Mesenchymal stem cell (in vitro differentiated cells and primary cell): Measurements from ENCODE around the gene KLHL29.

Source experiments
- DNase-seq: peaks from one replicate; pipeline ENCODE4 v3.0.0-alpha.2; 2013
- H2AFZ ChIP-seq: one replicate; pipeline ENCODE4 v1.6.1; 2013; ENCODE audit warnings: low read depth, mild to moderate bottlenecking, control low read depth, inconsistent platforms, low read length, moderate library complexity
- H2AK5ac ChIP-seq: 2 replicates; pipeline ENCODE4 v1.6.1; 2013; ENCODE audit warnings: low read length, moderate library complexity, mild to moderate bottlenecking, inconsistent platforms; ENCODE audit not compliant: severe bottlenecking
- H2BK120ac ChIP-seq: one replicate; pipeline ENCODE4 v1.6.1; 2013; ENCODE audit warnings: low read depth, mild to moderate bottlenecking, inconsistent platforms, low read length, moderate library complexity
- H2BK12ac ChIP-seq, 2 experiments: one replicate each; pipeline ENCODE4 v1.6.1; 2013; ENCODE audit warnings: inconsistent platforms in 2 of 2, low read length in 2 of 2, mild to moderate bottlenecking in 2 of 2, moderate library complexity in 2 of 2, control low read depth in 1 of 2
- H2BK15ac ChIP-seq: one replicate; pipeline ENCODE4 v1.6.1; 2013; ENCODE audit warnings: mild to moderate bottlenecking, low read depth, inconsistent platforms; ENCODE audit not compliant: poor library complexity, severe bottlenecking
- H2BK5ac ChIP-seq: 2 replicates; pipeline ENCODE4 v1.6.1; 2013; ENCODE audit warnings: low read depth, mild to moderate bottlenecking, low read length, control low read depth, inconsistent platforms; ENCODE audit not compliant: poor library complexity, severe bottlenecking
- H3K14ac ChIP-seq, 2 experiments: one replicate each; pipeline ENCODE4 v1.6.1; 2013; ENCODE audit warnings: inconsistent platforms in 2 of 2, low read length in 2 of 2, control low read depth in 1 of 2, mild to moderate bottlenecking in 1 of 2, moderate library complexity in 1 of 2
- H3K18ac ChIP-seq, 2 experiments: one replicate each; pipeline ENCODE4 v1.6.1; 2013; ENCODE audit warnings: inconsistent platforms in 2 of 2, low read length in 2 of 2, control low read depth in 1 of 2, low read depth in 1 of 2, mild to moderate bottlenecking in 1 of 2
- H3K23ac ChIP-seq, 2 experiments: one replicate each; pipeline ENCODE4 v1.6.1; 2013; ENCODE audit warnings: inconsistent platforms in 2 of 2, low read length in 2 of 2, mild to moderate bottlenecking in 2 of 2, moderate library complexity in 2 of 2, control low read depth in 1 of 2
- H3K27ac ChIP-seq: 2 replicates; pipeline ENCODE4 v1.5.1; 2013; ENCODE audit warnings: mild to moderate bottlenecking, moderate library complexity, low read length, control low read depth, inconsistent platforms; ENCODE audit not compliant: poor library complexity, severe bottlenecking
- H3K27me3 ChIP-seq, 2 experiments: 2 replicates each; pipeline versions ENCODE4 v1.6.1 to v1.7.0; 2013; ENCODE audit warnings: low read length in 2 of 2, mild to moderate bottlenecking in 2 of 2, moderate library complexity in 2 of 2, control low read depth in 1 of 2, inconsistent platforms in 1 of 2; ENCODE audit not compliant: control insufficient read depth in 1 of 2, insufficient read depth in 1 of 2
- H3K36me3 ChIP-seq, 2 experiments: 2 replicates each; pipeline versions ENCODE4 v1.6.1 to v1.7.0; 2013; ENCODE audit warnings: low read length in 2 of 2, control low read depth in 1 of 2, inconsistent platforms in 1 of 2, low read depth in 1 of 2, mild to moderate bottlenecking in 1 of 2; ENCODE audit not compliant: insufficient read depth in 2 of 2, control insufficient read depth in 1 of 2
- H3K4ac ChIP-seq, 2 experiments: one replicate each; pipeline ENCODE4 v1.6.1; 2013; ENCODE audit warnings: inconsistent platforms in 2 of 2, low read length in 2 of 2, mild to moderate bottlenecking in 2 of 2, moderate library complexity in 2 of 2, control low read depth in 1 of 2, low read depth in 1 of 2
- H3K4me1 ChIP-seq: 2 replicates; pipeline ENCODE4 v1.6.1; 2013; ENCODE audit warnings: low read depth, low read length, control low read depth; ENCODE audit not compliant: control insufficient read depth, insufficient read depth
- H3K4me2 ChIP-seq: 2 replicates; pipeline ENCODE4 v1.6.1; 2013; ENCODE audit warnings: low read length, mild to moderate bottlenecking, inconsistent platforms; ENCODE audit not compliant: poor library complexity, severe bottlenecking
- H3K4me3 ChIP-seq, 2 experiments: 2 replicates each; pipeline versions ENCODE4 v1.5.1 to v1.7.0; 2013; ENCODE audit warnings: low read length in 2 of 2, mild to moderate bottlenecking in 2 of 2, control low read depth in 1 of 2, low read depth in 1 of 2; ENCODE audit not compliant: insufficient read depth in 1 of 2
- H3K79me1 ChIP-seq: replicated peaks from 2 replicates; pipeline ENCODE4 v1.6.1; 2013; ENCODE audit warnings: mild to moderate bottlenecking, control low read depth, low read length, inconsistent platforms; ENCODE audit not compliant: poor library complexity, severe bottlenecking
- H3K9ac ChIP-seq: 2 replicates; pipeline ENCODE4 v1.7.0; 2013; ENCODE audit warnings: mild to moderate bottlenecking, low read length, moderate library complexity
- H3K9me3 ChIP-seq: 2 replicates; pipeline ENCODE4 v1.7.0; 2013; ENCODE audit warnings: mild to moderate bottlenecking, low read length; ENCODE audit not compliant: control insufficient read depth
- H4K8ac ChIP-seq: one replicate; pipeline ENCODE4 v1.6.1; 2013; ENCODE audit warnings: inconsistent platforms, mild to moderate bottlenecking, low read length, moderate library complexity
- H4K91ac ChIP-seq: one replicate; pipeline ENCODE4 v1.6.1; 2013; ENCODE audit warnings: mild to moderate bottlenecking, low read length, inconsistent platforms
- WGBS: methylation state at CpG from one replicate; pipeline ENCODE4 v1.1.7; 2013; ENCODE audit warnings: mixed read lengths; 5-methylcytosine and 5-hydroxymethylcytosine counted together

KLHL29 gene

GRCh38 chr2:23617811-23618215 lies 232.8 kb downstream of the KLHL29 start:
- DNase-seq: no peak
- Histone ChIP-seq H4K91ac (no peak overlapping the region), H2AK5ac (no peak overlapping the region), H3K23ac (no peak overlapping the region), H2BK12ac (no peak overlapping the region), H3K79me1 (peaks cover 2% of the 10 kb centered on the region), H3K9ac (peak overlapping the region; percentile 89), H3K4me2 (no peak overlapping the region), H2BK5ac (no peak overlapping the region), H3K4me3 (peak overlapping the region in 1 of 2 experiments; percentile 73), H3K4ac (no peak overlapping the region), H3K27ac (no peak overlapping the region), H4K8ac (no peak overlapping the region), H3K14ac (no peak overlapping the region), H3K4me1 (peaks cover 22% of the 10 kb centered on the region), H3K9me3 (peaks cover 1% of the 10 kb centered on the region), H3K36me3 (peaks cover 0 to under 1% of the 10 kb centered on the region in 2 experiments), H3K18ac (no peak overlapping the region), H2AFZ (no peak overlapping the region), H3K27me3 (no peaks in the 10 kb centered on the region), H2BK15ac (no peak overlapping the region), H2BK120ac (no peak overlapping the region)
- 94% methylated on average over 14 of the region's 15 CpGs for WGBS

GRCh38 chr2:23618265-23618664 lies 233.3 kb downstream of the KLHL29 start:
- peaks cover 2% of the 10 kb centered on the region for H3K79me1 ChIP-seq
- H3K4me3 ChIP-seq: peak overlapping the region in 1 of 2 experiments; percentile 73
- H4K91ac ChIP-seq: no peak overlapping the region
- peaks cover 22% of the 10 kb centered on the region for H3K4me1 ChIP-seq
- 94% methylated on average over 6 of the region's 10 CpGs for WGBS
- H3K4ac ChIP-seq: no peak overlapping the region
- peak overlapping the region; percentile 89 for H3K9ac ChIP-seq
- no peak overlapping the region for H2BK15ac ChIP-seq
- no peak overlapping the region for H2BK5ac ChIP-seq
- no peak overlapping the region for H2AFZ ChIP-seq
- no peak overlapping the region for H4K8ac ChIP-seq
- H3K4me2 ChIP-seq: no peak overlapping the region
- H3K18ac ChIP-seq: no peak overlapping the region
- no peak overlapping the region for H3K14ac ChIP-seq
- H2AK5ac ChIP-seq: no peak overlapping the region
- no peak overlapping the region for H3K27ac ChIP-seq
- peaks cover 0 to 3% of the 10 kb centered on the region in 2 experiments for H3K36me3 ChIP-seq
- no peak overlapping the region for H2BK120ac ChIP-seq
- H3K23ac ChIP-seq: no peak overlapping the region
- no peaks in the 10 kb centered on the region for H3K9me3 ChIP-seq
- no peak overlapping the region for H2BK12ac ChIP-seq
- no peak for DNase-seq
- H3K27me3 ChIP-seq: no peaks in the 10 kb centered on the region

GRCh38 chr2:23618794-23619530 lies 234.0 kb downstream of the KLHL29 start:
- Histone ChIP-seq H3K27ac (no peak overlapping the region), H2BK12ac (no peak overlapping the region), H2BK5ac (no peak overlapping the region), H3K14ac (peak overlapping the region in 1 of 2 experiments; percentile 56), H2AFZ (no peak overlapping the region), H2BK15ac (no peak overlapping the region), H3K4me3 (no peak overlapping the region), H3K36me3 (peaks cover 0 to 3% of the 10 kb centered on the region in 2 experiments), H4K91ac (no peak overlapping the region), H3K27me3 (no peaks in the 10 kb centered on the region), H2AK5ac (no peak overlapping the region), H3K9me3 (no peaks in the 10 kb centered on the region), H3K23ac (no peak overlapping the region), H3K4ac (no peak overlapping the region), H3K4me2 (no peak overlapping the region), H3K4me1 (peaks cover 22% of the 10 kb centered on the region), H3K79me1 (peaks cover 4% of the 10 kb centered on the region), H2BK120ac (no peak overlapping the region), H4K8ac (no peak overlapping the region), H3K9ac (no peak overlapping the region), H3K18ac (no peak overlapping the region)
- 90% methylated on average over 7 of the region's 7 CpGs for WGBS
- no peak for DNase-seq

- H4K8ac ChIP-seq: no peak overlapping the region
- H3K9me3 ChIP-seq: no peaks in the 10 kb centered on the region
- H3K23ac ChIP-seq: no peak overlapping the region
- no peak overlapping the region for H3K4ac ChIP-seq
- no peak overlapping the region for H2BK5ac ChIP-seq
- H3K4me2 ChIP-seq: no peak overlapping the region
- 89% methylated on average over 4 of the region's 7 CpGs for WGBS
- H2AFZ ChIP-seq: no peak overlapping the region
- no peak overlapping the region for H2AK5ac ChIP-seq
- H3K9ac ChIP-seq: no peak overlapping the region
- no peak overlapping the region for H3K27ac ChIP-seq
- peaks cover 20% of the 10 kb centered on the region for H3K4me1 ChIP-seq
- H3K14ac ChIP-seq: no peak overlapping the region
- no peak overlapping the region for H2BK15ac ChIP-seq
- H3K4me3 ChIP-seq: no peak overlapping the region
- H3K79me1 ChIP-seq: peaks cover 5% of the 10 kb centered on the region
- H2BK120ac ChIP-seq: no peak overlapping the region
- peaks cover 0 to 3% of the 10 kb centered on the region in 2 experiments for H3K36me3 ChIP-seq
- no peak overlapping the region for H4K91ac ChIP-seq
- no peaks in the 10 kb centered on the region for H3K27me3 ChIP-seq
- H2BK12ac ChIP-seq: no peak overlapping the region
- H3K18ac ChIP-seq: no peak overlapping the region
- no peak for DNase-seq
Observed at GRCh38 chr2:23619941-23620340, 235.0 kb downstream of the KLHL29 start.
